H1 (cell line): ENCODE results near the gene STX17. TPM values are rescaled to one million over a fixed set of nuclear protein-coding genes. Genes with fewer than 3 reads are reported as not detected.

Source experiments
- CTCF ChIA-PET: fragments of 300-600 bp; sonication (Branson Sonifier 250); formaldehyde crosslinking; loops from one replicate; lab custom pipeline; 2021; ENCODE audit not compliant: partially characterized antibody; lab: Charles Lee
- POLR2A ChIA-PET: fragments of 300-600 bp; sonication (Branson Sonifier 250); formaldehyde crosslinking; loops from one replicate; lab custom pipeline; 2021; ENCODE audit warnings: inconsistent platforms; ENCODE audit not compliant: partially characterized antibody; lab: Charles Lee
- DNase-seq, 2 experiments: peaks; one replicate each; pipeline versions ENCODE4 v3.0.0 to v3.0.0-alpha.2; 2010 to 2022; ENCODE audit warnings: low spot score in 2 of 2, low read depth in 1 of 2, mixed read lengths in 1 of 2
- FAIRE-seq: peaks from 2 replicates; lab custom pipeline; 2011; peaks lifted over from hg19 to GRCh38; lab: Jason Lieb, UNC
- H2AFZ ChIP-seq: 2 replicates; pipeline ENCODE4 v1.8.1; 2012; ENCODE audit warnings: low read length, inconsistent platforms
- H2AK5ac ChIP-seq: 2 replicates; pipeline ENCODE4 v1.6.1; 2013; ENCODE audit warnings: low read depth, low read length
- H2BK120ac ChIP-seq: replicated peaks from 2 replicates; pipeline ENCODE3; 2013; ENCODE audit warnings: low read depth, low read length, inconsistent platforms
- H2BK12ac ChIP-seq: 2 replicates; pipeline ENCODE4 v1.6.1; 2013; ENCODE audit warnings: low read depth, low read length
- H2BK15ac ChIP-seq: 2 replicates; pipeline ENCODE4 v1.6.1; 2013; ENCODE audit warnings: low read length
- H2BK20ac ChIP-seq: 2 replicates; pipeline ENCODE4 v1.6.1; 2013; ENCODE audit warnings: low read length
- H2BK5ac ChIP-seq: 2 replicates; pipeline ENCODE4 v1.6.1; 2013; ENCODE audit warnings: low read depth, low read length
- H3K14ac ChIP-seq: 2 replicates; pipeline ENCODE4 v1.6.1; 2013; ENCODE audit warnings: inconsistent platforms; ENCODE audit not compliant: insufficient read length
- H3K18ac ChIP-seq: 2 replicates; pipeline ENCODE4 v1.6.1; 2013; ENCODE audit warnings: low read length; ENCODE audit errors: extremely low read depth
- H3K23ac ChIP-seq: 2 replicates; pipeline ENCODE4 v1.6.1; 2013; ENCODE audit warnings: inconsistent platforms; ENCODE audit not compliant: insufficient read length
- H3K23me2 ChIP-seq: 2 replicates; pipeline ENCODE4 v1.6.1; 2013; ENCODE audit warnings: low read depth, low read length
- H3K27ac ChIP-seq: 2 replicates; pipeline ENCODE4 v1.6.1; 2011; ENCODE audit warnings: low read depth, low read length, inconsistent platforms
- H3K27me3 ChIP-seq, 4 experiments: replicated peaks in 1 of 4; 1 replicate in 1 of 4; 2 replicates in 3 of 4; pipeline versions ENCODE4 v1.6.1 to v1.8.1; 2011 to 2013; ENCODE audit warnings: low read length in 3 of 4, mild to moderate bottlenecking in 3 of 4, inconsistent platforms in 2 of 4, mixed read lengths in 2 of 4, moderate library complexity in 1 of 4; ENCODE audit not compliant: control insufficient read depth in 3 of 4, insufficient read depth in 3 of 4; ENCODE audit errors: extremely low read depth in 1 of 4
- H3K36me3 ChIP-seq, 4 experiments: 2 replicates each; pipeline versions ENCODE4 v1.6.1 to v1.8.1; 2011 to 2013; ENCODE audit warnings: mild to moderate bottlenecking in 4 of 4, low read length in 3 of 4, moderate library complexity in 2 of 4, control low read depth in 1 of 4, inconsistent platforms in 1 of 4; ENCODE audit not compliant: insufficient read depth in 4 of 4, control insufficient read depth in 2 of 4
- H3K4ac ChIP-seq: replicated peaks from 2 replicates; pipeline ENCODE3; 2013; ENCODE audit warnings: low read length, low read depth, mixed read lengths, inconsistent platforms; ENCODE audit not compliant: insufficient read length
- H3K4me1 ChIP-seq, 4 experiments: replicated peaks in 1 of 4; 1 replicate in 1 of 4; 2 replicates in 3 of 4; pipeline versions ENCODE4 v1.6.1 to v1.8.1; 2011 to 2013; ENCODE audit warnings: low read length in 3 of 4, inconsistent platforms in 2 of 4, mixed read lengths in 1 of 4; ENCODE audit not compliant: insufficient read depth in 4 of 4, control insufficient read depth in 3 of 4
- H3K4me2 ChIP-seq, 2 experiments: 2 replicates each; pipeline versions ENCODE4 v1.6.1 to v1.8.1; 2011 to 2013; ENCODE audit warnings: low read depth in 2 of 2, low read length in 2 of 2, control low read depth in 1 of 2, inconsistent platforms in 1 of 2, mild to moderate bottlenecking in 1 of 2; ENCODE audit not compliant: insufficient read depth in 1 of 2
- H3K4me3 ChIP-seq, 4 experiments: fragments of 200-600, 300-600 bp in 1 of 4; sonication (generic), shearing (Covaris generic), sonication (Bioruptor Twin) in 1 of 4; 2 replicates each; pipeline versions ENCODE4 v1.5.1 to v1.8.1; 2011 to 2016; ENCODE audit warnings: low read length in 4 of 4, low read depth in 3 of 4, control low read depth in 2 of 4, inconsistent platforms in 2 of 4, mild to moderate bottlenecking in 2 of 4, mixed read lengths in 1 of 4, moderate library complexity in 1 of 4; ENCODE audit not compliant: insufficient read depth in 2 of 4; ENCODE audit errors: extremely low read depth in 1 of 4
- H3K56ac ChIP-seq: replicated peaks from 2 replicates; pipeline ENCODE3; 2013; ENCODE audit warnings: low read depth, mild to moderate bottlenecking, mixed read lengths, low read length, inconsistent platforms; ENCODE audit not compliant: insufficient read length
- H3K79me1 ChIP-seq: 2 replicates; pipeline ENCODE4 v1.6.1; 2013; ENCODE audit warnings: low read depth, low read length, control low read depth
- H3K79me2 ChIP-seq, 2 experiments: 2 replicates each; pipeline versions ENCODE4 v1.6.1 to v1.8.1; 2012 to 2013; ENCODE audit warnings: low read length in 2 of 2, mild to moderate bottlenecking in 2 of 2, inconsistent platforms in 1 of 2; ENCODE audit not compliant: insufficient read depth in 2 of 2, control insufficient read depth in 1 of 2
- H3K9ac ChIP-seq, 4 experiments: replicated peaks in 1 of 4; 1 replicate in 1 of 4; 2 replicates in 3 of 4; pipeline versions ENCODE4 v1.6.1 to v1.8.1; 2011 to 2013; ENCODE audit warnings: low read depth in 3 of 4, low read length in 3 of 4, control low read depth in 2 of 4, mild to moderate bottlenecking in 2 of 4, moderate library complexity in 2 of 4, inconsistent platforms in 1 of 4; ENCODE audit errors: extremely low read depth in 1 of 4
- H3K9me3 ChIP-seq, 2 experiments: 2 replicates each; pipeline versions ENCODE4 v1.6.1 to v1.8.1; 2012 to 2013; ENCODE audit warnings: mild to moderate bottlenecking in 2 of 2, moderate library complexity in 2 of 2, control low read depth in 1 of 2, inconsistent platforms in 1 of 2, low read depth in 1 of 2, low read length in 1 of 2, mixed read lengths in 1 of 2; ENCODE audit not compliant: insufficient read depth in 2 of 2
- H4K20me1 ChIP-seq, 2 experiments: replicated peaks in 1 of 2; 2 replicates each; pipeline versions ENCODE3 to v1.8.1; 2011 to 2013; ENCODE audit warnings: inconsistent platforms in 2 of 2, low read length in 2 of 2, mild to moderate bottlenecking in 1 of 2; ENCODE audit not compliant: insufficient read depth in 2 of 2, control insufficient read depth in 1 of 2
- H4K5ac ChIP-seq: 2 replicates; pipeline ENCODE4 v1.6.1; 2013; ENCODE audit warnings: low read length, low read depth, mixed read lengths, inconsistent platforms; ENCODE audit not compliant: insufficient read length
- H4K8ac ChIP-seq: 2 replicates; pipeline ENCODE4 v1.8.0; 2013; ENCODE audit warnings: mild to moderate bottlenecking, moderate library complexity, low read length, inconsistent platforms; ENCODE audit not compliant: insufficient read depth; ENCODE audit errors: extremely low read depth
- H4K91ac ChIP-seq: replicated peaks from 2 replicates; pipeline ENCODE3; 2013; ENCODE audit warnings: low read length, mixed read lengths, inconsistent platforms; ENCODE audit not compliant: insufficient read length
- ASH2L ChIP-seq: fragments of 200-600, 300-600 bp; sonication (generic); IDR thresholded peaks from one replicate; pipeline ENCODE4 v1.7.1; 2017; ENCODE audit warnings: low read length
- ATF3 ChIP-seq: IDR thresholded peaks from 2 replicates; pipeline ENCODE4 v1.6.1; 2011; ENCODE audit warnings: low read depth, mild to moderate bottlenecking, low read length; ENCODE audit not compliant: insufficient read depth
- BACH1 ChIP-seq: IDR thresholded peaks from 2 replicates; pipeline ENCODE4 v1.6.1; 2012; ENCODE audit warnings: low read length, improper control_type of control experiment
- FOSL1 ChIP-seq: IDR thresholded peaks from 2 replicates; pipeline ENCODE4 v1.6.1; 2011; ENCODE audit warnings: mild to moderate bottlenecking, low read depth, low read length, moderate library complexity; ENCODE audit not compliant: insufficient read depth
- JUN ChIP-seq: IDR thresholded peaks from 2 replicates; pipeline ENCODE4 v1.6.1; 2011; ENCODE audit warnings: low read depth, mild to moderate bottlenecking, improper control_type of control experiment, low read length
- JUND ChIP-seq: IDR thresholded peaks from 2 replicates; pipeline ENCODE4 v1.6.1; 2011; ENCODE audit warnings: mild to moderate bottlenecking, improper control_type of control experiment, low read length
- MAFK ChIP-seq: IDR thresholded peaks from 2 replicates; pipeline ENCODE4 v1.6.1; 2012; ENCODE audit warnings: low read depth, mild to moderate bottlenecking, improper control_type of control experiment, low read length
- POLR2A ChIP-seq, 2 experiments: IDR thresholded peaks; 1 replicate in 1 of 2; 2 replicates in 1 of 2; pipeline ENCODE4 v1.6.1; 2011; ENCODE audit warnings: low read depth in 2 of 2, low read length in 2 of 2, mild to moderate bottlenecking in 2 of 2; ENCODE audit errors: control extremely low read depth in 1 of 2
- RBBP5 ChIP-seq: IDR thresholded peaks from 2 replicates; pipeline ENCODE4 v1.7.1; 2012; ENCODE audit warnings: low read depth, mild to moderate bottlenecking, inconsistent platforms, low read length, moderate library complexity, borderline replicate concordance
- RXRA ChIP-seq: IDR thresholded peaks from 2 replicates; pipeline ENCODE4 v1.6.1; 2011; ENCODE audit warnings: low read depth, mild to moderate bottlenecking, low read length, moderate library complexity; ENCODE audit not compliant: insufficient read depth
- SAP30 ChIP-seq: fragments of 300-600 bp; sonication (generic); IDR thresholded peaks from 2 replicates; pipeline ENCODE4 v1.7.1; 2012; ENCODE audit warnings: low read length, moderate library complexity, mild to moderate bottlenecking, inconsistent platforms; ENCODE audit not compliant: insufficient read depth, insufficient replicate concordance
- SP1 ChIP-seq: IDR thresholded peaks from 2 replicates; pipeline ENCODE4 v1.6.1; 2011; ENCODE audit warnings: low read depth, low read length
- TAF1 ChIP-seq: IDR thresholded peaks from 2 replicates; pipeline ENCODE4 v1.6.1; 2011; ENCODE audit warnings: mild to moderate bottlenecking, low read depth, low read length
- TAF7 ChIP-seq: optimal IDR thresholded peaks from 2 replicates; pipeline ENCODE3; 2011; ENCODE audit warnings: low read depth, mild to moderate bottlenecking, inconsistent platforms, low read length, moderate library complexity, borderline replicate concordance
- TEAD4 ChIP-seq: IDR thresholded peaks from 2 replicates; pipeline ENCODE4 v1.6.1; 2012; ENCODE audit warnings: low read depth, low read length, inconsistent platforms, mixed read lengths
- WGBS, 2 experiments: shearing (Covaris generic) in 1 of 2; methylation state at CpG; one replicate each; pipeline versions ENCODE4 v1.1.6 to v1.1.7; 2013 to 2015; ENCODE audit warnings: low lambda C conversion rate in 2 of 2, mixed read lengths in 2 of 2, inconsistent platforms in 1 of 2, low coverage in 1 of 2, missing lambda C conversion rate in 1 of 2; ENCODE audit not compliant: insufficient replicate concordance in 2 of 2, insufficient coverage in 1 of 2, insufficient read length in 1 of 2; ENCODE audit errors: extremely low coverage in 1 of 2, missing lambda C conversion rate in 1 of 2; 5-methylcytosine and 5-hydroxymethylcytosine counted together
- polyA plus RNA-seq, 7 experiments: library from polyadenylated mRNA; depleted of rRNA in 3 of 7; stranded (reverse) in 5 of 7; unstranded in 2 of 7; fragments of >200 nt in 5 of 7; fragments of 200-250 nt in 2 of 7; gene quantifications; 1 replicate in 5 of 7; 2 replicates in 1 of 7; 4 replicates in 1 of 7; pipeline versions ENCODE4 v1.2.1 to v1.2.3, GENCODE V29; 2011 to 2013; ENCODE audit warnings: missing spikeins in 2 of 7, mixed read lengths in 2 of 7
- total RNA-seq: library from RNA; stranded (reverse); fragmentation: NEBNext Ultra II Directional; extraction: Animal tissue kit (Norgen Biotek cat#: 25700); gene quantifications from 2 replicates; pipeline ENCODE4 v1.2.1, GENCODE V29; 2021

Gene STX17
- total and polyA plus RNA-seq, 2 of the 8 experiments (the other 6 are each of a cell fraction or from before 2014, with no cell fraction given), result 4.5 to 16.3 TPM

GRCh38 chr9:99966716-99967115 lies 60.3 kb downstream of the STX17 start:
- WGBS, 2 experiments, result 42% methylated on average over 2 of the region's 2 CpGs; no CpG with 5 or more reads in 1 of the 2 experiments
- Histone ChIP-seq H3K4me3 (no peak overlapping the region; a peak in 1 of 8 replicates), H3K4me1 (peaks cover 0 to 9% (median 7%) of the 10 kb centered on the region in 4 experiments; a peak in 4 of 7 replicates), H3K23ac (no peak overlapping the region), H2BK12ac (no peak overlapping the region), H3K36me3 (no peaks in the 10 kb centered on the region), H2BK20ac (no peak overlapping the region), H3K4me2 (no peak overlapping the region), H3K4ac (no peak overlapping the region), H2BK5ac (no peak overlapping the region), H2AFZ (no peak overlapping the region), H4K8ac (no peak overlapping the region), H3K9ac (no peak overlapping the region), H3K79me2 (no peaks in the 10 kb centered on the region), H2BK120ac (no peak overlapping the region), H2BK15ac (no peak overlapping the region), H2AK5ac (no peak overlapping the region), H3K9me3 (no peaks in the 10 kb centered on the region), H3K27ac (no peak overlapping the region), H4K91ac (no peak overlapping the region), H3K18ac (no peak overlapping the region), H3K56ac (no peak overlapping the region), H3K23me2 (no peaks in the 10 kb centered on the region), H3K27me3 (no peaks in the 10 kb centered on the region), H4K5ac (no peak overlapping the region), H3K79me1 (no peaks in the 10 kb centered on the region), H4K20me1 (no peaks in the 10 kb centered on the region), H3K14ac (no peak overlapping the region)
- peak in 1 of 2 experiments; percentile 9 for DNase-seq
- ChIA-PET POLR2A (no interaction called here), CTCF (interaction anchor here (1.2 kb wide), 1 partner anchor 19 kb away, joined by 3 read pairs; no protein-coding TSS in a partner anchor)
- FAIRE-seq, result peak; percentile 92
- TF ChIP-seq SP1, result 0 out of 2 replicates have a peak, but pooled peaks have one; percentile 41
- TF ChIP-seq SAP30, result no peak
- TF ChIP-seq ATF3, result no peak
- TF ChIP-seq TAF1, result no peak
- TF ChIP-seq TAF7, result no peak
- peak; percentile 40; the same call in 1 of the 2 replicates for TF ChIP-seq JUN
- TF ChIP-seq JUND, result peak; percentile 88
- TF ChIP-seq MAFK, result peak; percentile 24; the same call in 1 of the 2 replicates
- TF ChIP-seq BACH1, result peak; percentile 55; the same call in 1 of the 2 replicates
- TF ChIP-seq POLR2A (IDR thresholded peaks at IDR 0.05; ENCODE audit: control extremely low read depth in 1 of 2, low read depth in 2 of 2, low read length in 2 of 2), result no peak
- TF ChIP-seq TEAD4, result peak; percentile 90
- TF ChIP-seq RBBP5, result no peak
- no peak for TF ChIP-seq ASH2L
- no peak for TF ChIP-seq RXRA
- TF ChIP-seq FOSL1, result no peak
